GM21381 (cell line): ENCODE data around the gene LRRC4B.
"Not testable (repeated sequence)": the region's sequence is repeated elsewhere in the genome, so short reads cannot be mapped to it uniquely, and the experiment has no call there.

Experiments
- ATAC-seq: cut with Tn5 transposase; IDR thresholded peaks from one replicate; pipeline ENCODE4 v1.9.1; 2021; ENCODE audit warnings: mild to moderate bottlenecking, moderate library complexity; ENCODE audit not compliant: unreplicated experiment

Gene LRRC4B, protein sequence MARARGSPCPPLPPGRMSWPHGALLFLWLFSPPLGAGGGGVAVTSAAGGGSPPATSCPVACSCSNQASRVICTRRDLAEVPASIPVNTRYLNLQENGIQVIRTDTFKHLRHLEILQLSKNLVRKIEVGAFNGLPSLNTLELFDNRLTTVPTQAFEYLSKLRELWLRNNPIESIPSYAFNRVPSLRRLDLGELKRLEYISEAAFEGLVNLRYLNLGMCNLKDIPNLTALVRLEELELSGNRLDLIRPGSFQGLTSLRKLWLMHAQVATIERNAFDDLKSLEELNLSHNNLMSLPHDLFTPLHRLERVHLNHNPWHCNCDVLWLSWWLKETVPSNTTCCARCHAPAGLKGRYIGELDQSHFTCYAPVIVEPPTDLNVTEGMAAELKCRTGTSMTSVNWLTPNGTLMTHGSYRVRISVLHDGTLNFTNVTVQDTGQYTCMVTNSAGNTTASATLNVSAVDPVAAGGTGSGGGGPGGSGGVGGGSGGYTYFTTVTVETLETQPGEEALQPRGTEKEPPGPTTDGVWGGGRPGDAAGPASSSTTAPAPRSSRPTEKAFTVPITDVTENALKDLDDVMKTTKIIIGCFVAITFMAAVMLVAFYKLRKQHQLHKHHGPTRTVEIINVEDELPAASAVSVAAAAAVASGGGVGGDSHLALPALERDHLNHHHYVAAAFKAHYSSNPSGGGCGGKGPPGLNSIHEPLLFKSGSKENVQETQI

GRCh38 chr19:50567882-50568727 is at the start of gene LRRC4B:
Gene LRRC4B, minus strand, starts transcription at chr19:50568435. Its CDS starts 19,597 bp downstream, at chr19:50548838.
- ATAC-seq = no peak

GRCh38 chr19:50612504-50613404 is 44.5 kb upstream of the LRRC4B start:
- not testable (repeated sequence) for ATAC-seq

DNA sequence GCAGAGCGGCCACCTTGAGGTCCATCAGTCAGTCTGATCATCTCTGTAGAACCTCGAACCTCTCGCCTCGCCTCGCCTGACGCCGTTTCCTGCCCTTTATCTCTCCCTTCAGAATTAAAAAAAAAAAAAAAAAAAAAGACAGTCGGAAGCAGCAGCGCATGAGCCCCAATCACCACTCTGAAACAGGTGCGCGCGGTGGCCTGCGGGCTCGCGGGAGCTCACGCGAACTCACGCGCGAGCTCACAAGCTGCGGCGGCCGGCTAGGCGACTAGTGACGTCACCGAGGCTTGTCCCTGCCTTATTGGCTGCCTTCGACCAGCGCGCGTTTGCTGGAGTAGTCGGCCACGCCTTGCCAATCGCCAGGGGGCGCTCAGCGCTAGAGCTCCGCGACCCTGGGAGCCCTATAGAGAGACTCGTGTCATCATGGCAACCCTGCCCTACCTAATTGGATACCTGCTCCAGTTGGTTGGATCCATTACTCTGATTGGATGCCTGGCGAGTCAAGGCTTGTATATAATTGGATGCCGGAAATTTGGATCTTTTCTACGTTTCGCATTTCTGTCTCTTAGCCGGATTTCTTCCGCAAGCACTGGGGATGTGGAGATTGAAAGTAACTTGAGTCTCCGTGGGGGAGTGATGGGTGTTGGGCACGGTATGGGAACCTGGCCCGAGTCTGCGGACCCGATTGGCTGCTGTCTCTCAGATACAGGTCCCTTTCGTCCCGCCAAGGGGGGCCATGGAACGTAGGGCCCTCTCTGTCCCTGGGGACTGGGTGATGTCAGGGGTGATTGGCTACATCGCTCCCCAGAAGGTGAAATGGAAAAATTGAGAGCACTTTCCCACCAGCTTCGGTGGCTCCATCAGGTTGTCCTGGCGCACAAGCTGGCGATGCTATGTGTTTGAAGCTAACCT is 39.9 kb upstream of the LRRC4B start:
- ATAC-seq = no peak

GRCh38 chr19:50607388-50607787 is 39.2 kb upstream of the LRRC4B start:
- no peak for ATAC-seq

GRCh38 chr19:50606059-50606836 is 38.0 kb upstream of the LRRC4B start:
- ATAC-seq = not testable (repeated sequence)

DNA sequence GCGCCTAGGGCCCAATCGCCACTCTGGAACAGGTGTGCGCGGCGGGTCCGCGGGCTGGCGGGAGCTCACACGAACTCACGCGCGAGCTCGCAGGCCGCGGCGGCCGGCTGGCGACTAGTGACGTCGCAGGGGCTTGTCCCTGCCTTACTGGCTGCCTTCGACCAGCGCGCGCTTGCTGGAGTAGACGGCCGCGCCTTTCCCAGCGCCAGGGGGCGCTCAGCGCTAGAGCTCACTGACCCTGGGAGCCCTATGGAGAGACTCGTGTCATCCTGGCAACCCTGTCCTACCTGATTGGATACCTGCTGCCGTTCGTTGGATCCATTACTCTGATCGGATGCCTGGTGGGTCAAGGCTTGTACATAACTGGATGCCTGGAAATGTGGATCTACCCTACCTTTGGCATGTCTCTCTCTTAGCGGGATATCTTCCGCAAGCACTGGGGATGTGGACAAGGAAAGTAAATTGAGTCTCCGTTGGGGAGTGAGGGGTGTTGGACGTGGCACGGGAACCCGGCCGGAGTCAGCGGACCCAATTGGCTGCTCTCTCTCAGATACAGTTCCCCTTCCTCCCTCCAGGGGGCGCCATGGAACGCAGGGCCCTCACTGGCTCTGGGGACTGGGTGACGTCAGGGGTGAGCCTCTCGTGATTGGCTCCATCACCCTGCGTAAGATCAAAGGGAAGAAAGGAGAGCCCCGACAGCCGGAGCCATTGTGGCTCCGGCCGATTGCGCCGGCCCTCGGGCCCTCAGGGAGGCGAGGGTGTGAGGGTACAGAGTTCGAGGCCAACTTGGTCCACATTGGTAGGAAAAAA is 36.2 kb upstream of the LRRC4B start:
- ATAC-seq = not testable (repeated sequence)

DNA sequence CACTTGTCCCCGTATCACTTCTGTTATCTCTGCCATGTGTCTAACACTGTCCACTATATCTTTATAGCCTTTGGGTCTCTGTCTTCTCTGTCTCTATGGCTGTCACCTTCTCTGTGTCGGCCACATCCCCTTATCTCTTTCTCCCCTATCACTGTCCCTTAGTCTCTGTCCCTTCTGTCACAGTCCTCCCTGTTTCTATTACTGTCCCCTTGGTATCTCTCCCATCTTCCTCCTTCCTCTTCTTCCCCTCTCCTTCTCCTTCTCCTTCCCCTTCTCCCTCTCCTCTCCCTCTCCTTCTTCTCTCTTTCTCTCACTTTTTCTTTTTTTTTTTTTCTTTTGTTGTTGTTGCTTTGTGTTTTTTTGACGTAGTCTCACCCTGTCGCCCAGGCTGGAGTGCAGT is 34.7 kb upstream of the LRRC4B start:
- no peak for ATAC-seq

- ATAC-seq = no peak
These were observed 34.3 kb upstream of the LRRC4B start for GRCh38 chr19:50602496-50602895.

- no peak for ATAC-seq
These were observed 33.8 kb upstream of the LRRC4B start for GRCh38 chr19:50602089-50602422.

GRCh38 chr19:50601407-50602088 is 33.3 kb upstream of the LRRC4B start:
- ATAC-seq = no peak

DNA sequence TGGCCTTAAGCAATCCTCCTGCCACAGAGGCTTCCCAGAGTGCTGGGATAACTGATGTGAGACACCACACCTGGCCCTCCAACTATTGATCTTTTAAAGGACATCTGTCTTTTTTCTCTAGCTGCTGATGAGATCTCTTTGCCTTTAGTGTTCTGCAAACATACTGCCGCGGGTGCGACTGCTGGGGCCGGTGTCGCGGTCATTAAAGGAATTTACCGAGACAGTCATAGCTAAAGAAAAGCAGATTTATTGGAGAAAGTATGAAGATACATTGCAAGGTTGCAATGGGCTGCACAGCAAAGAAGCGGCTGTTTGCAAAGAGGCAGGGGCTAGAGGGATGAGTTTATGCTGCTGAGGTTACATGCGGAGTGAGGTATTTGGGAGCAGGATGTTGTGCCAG is 31.2 kb upstream of the LRRC4B start:
- ATAC-seq = no peak

DNA sequence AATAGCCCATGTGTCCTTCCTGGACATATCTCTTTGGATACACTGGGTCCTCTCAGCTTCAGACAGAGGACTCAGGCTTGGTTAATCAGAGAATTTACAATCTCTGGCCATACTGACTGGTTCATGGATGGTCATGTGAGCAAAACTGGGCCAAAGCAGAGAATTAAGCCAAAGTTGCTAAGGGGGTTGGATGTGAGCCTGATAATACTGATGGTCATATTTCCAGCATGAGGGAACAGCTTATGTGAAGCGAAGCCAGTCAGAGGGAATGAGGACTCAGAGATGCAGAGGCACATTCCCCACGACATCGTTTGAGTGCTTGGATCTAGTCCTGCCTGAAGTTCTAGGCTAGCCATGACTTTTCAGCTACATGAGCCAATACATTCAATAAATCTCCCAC is 22.0 kb upstream of the LRRC4B start:
- ATAC-seq = no peak

DNA sequence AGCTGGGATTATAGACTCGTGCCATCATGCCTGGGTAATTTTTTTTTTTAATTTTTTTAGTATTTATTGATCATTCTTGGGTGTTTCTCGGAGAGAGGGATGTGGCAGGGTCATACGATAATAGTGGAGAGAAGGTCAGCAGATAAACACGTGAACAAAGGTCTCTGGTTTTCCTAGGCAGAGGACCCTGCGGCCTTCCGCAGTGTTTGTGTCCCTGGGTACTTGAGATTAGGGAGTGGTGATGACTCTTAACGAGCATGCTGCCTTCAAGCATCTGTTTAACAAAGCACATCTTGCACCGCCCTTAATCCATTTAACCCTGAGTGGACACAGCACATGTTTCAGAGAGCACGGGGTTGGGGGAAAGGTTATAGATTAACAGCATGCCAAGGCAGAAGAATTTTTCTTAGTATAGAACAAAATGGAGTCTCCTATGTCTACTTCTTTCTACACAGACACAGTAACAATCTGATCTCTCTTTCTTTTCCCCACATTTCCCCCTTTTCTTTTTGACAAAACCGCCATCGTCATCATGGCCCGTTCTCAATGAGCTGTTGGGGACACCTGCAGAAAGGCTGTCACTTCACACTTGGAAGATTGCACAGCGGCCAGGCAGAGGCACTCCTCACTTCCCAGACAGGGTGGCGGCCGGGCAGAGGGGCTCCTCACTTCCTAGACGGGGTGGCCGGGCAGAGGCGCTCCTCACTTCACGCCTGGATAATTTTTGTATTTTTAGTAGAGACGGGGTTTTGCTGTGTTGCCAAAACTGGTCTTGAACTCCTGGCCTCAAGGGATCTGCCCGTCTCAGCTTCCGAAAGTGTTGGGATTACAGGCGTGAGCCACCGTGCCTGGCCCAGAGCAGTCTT is 13.8 kb upstream of the LRRC4B start:
- ATAC-seq = not testable (repeated sequence)

DNA sequence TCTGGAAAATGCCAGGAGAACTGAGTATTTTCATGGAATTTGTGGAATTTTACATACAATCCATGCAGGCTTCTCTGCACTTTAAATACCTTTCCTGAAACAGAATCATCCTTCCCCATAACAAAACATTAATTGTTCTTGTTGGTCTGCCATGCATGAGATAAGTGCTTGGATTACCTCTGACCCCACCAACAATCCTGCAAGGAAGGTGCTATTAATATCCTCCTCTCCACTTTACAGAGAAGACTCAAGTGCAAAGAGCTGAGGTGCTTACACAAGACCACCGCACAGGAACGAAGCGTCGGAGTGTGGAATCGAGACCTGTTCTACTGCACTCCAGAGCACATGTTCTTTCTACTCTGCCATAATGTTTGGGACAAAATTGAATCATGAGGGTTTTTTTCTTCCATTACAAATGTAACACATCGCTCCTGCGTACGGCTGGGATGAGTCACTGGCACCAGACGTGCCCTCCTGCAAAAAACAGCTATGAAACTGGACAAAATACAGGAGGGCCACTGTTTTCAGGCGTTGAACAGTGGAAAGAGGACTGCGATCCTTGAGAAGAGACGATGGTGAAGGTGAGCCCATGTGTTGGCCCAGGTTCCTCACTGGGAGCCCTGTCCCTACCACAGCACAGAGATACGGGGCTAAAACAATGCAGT is 12.9 kb upstream of the LRRC4B start:
- no peak for ATAC-seq

DNA sequence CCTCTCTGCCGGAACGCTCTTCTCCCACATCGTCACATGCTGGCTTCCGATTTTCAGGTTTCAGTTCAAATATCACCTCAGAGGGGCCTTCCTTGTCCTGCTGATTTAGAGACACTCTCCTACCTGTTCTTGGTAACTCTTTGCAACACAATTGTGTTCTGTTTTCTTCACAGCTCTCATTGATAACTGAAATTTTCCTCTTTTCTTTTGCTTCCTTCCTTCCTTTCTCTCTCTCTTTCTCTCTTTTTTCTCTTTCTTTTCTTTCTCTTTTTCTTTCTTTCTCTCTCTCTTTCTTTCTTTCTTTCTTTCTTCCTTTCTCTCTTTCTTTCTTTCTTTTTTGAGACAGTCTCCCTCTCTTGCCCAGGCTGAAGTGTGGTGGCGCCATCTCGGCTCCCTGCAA is 12.0 kb upstream of the LRRC4B start:
- ATAC-seq = no peak

DNA sequence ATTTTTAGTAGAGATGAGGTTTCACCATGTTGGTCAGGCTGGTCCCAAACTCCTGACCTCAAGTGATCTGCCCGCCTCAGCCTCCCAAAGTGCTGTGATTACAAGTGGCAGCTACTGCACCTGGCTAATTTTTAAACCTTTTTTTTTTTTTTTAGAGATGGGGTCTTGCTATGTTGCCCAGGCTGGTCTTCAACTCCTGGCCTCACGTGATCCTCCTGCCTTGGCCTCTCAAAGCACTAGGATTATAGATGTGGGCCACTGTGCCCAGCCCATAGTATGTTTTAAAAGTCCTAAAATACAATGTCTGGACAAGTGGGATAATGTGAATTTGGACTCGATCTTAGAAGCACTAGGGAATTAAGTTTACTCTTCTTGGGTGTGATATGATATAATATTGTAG is 8.5 kb upstream of the LRRC4B start:
- not testable (repeated sequence) for ATAC-seq
